ENCODE results near the gene CBLN4.

DNA sequence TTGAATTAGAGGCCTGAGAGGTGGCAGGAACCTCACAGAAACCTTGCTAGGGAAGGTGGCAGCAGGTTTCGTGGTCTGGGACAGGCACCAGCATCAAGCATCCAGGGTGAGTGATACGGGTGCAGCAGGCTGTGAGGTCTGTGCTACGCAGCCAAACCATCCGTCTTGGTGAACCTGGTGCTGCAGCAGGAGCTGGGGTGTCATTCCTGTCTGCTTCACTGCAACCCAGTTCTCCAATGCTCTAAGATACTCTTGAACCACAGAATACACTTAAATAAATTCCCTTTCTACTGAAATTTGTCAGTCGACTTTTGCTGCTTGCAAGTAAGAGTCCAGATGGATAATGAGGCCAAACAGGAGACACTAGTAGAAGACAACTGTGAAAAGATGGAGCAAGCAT is 9.7 kb upstream of the CBLN4 start:
- no peak for TF ChIP-seq EZH2phosphoT487 (IDR thresholded peaks at IDR 0.05; ENCODE audit: low read length)
- TF ChIP-seq, protein P1, sequence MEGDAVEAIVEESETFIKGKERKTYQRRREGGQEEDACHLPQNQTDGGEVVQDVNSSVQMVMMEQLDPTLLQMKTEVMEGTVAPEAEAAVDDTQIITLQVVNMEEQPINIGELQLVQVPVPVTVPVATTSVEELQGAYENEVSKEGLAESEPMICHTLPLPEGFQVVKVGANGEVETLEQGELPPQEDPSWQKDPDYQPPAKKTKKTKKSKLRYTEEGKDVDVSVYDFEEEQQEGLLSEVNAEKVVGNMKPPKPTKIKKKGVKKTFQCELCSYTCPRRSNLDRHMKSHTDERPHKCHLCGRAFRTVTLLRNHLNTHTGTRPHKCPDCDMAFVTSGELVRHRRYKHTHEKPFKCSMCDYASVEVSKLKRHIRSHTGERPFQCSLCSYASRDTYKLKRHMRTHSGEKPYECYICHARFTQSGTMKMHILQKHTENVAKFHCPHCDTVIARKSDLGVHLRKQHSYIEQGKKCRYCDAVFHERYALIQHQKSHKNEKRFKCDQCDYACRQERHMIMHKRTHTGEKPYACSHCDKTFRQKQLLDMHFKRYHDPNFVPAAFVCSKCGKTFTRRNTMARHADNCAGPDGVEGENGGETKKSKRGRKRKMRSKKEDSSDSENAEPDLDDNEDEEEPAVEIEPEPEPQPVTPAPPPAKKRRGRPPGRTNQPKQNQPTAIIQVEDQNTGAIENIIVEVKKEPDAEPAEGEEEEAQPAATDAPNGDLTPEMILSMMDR (IDR thresholded peaks at IDR 0.05; ENCODE audit: low read length), result no peak

Measured in MM.1S (cell line).